CD14-positive monocyte (primary cell): ENCODE data around the gene DPH6. TPM values are rescaled to one million over a fixed set of nuclear protein-coding genes. Genes with fewer than 3 reads are reported as not detected.
A peak's percentile ranks its signal among the peaks of the same experiment; 100 is the strongest.

Experiments
- DNase-seq, 3 donors: peaks; one replicate each; pipeline ENCODE4 v3.0.0-alpha.2; 2011 to 2022
- H2AFZ ChIP-seq: 2 replicates; pipeline ENCODE4 v1.6.0; 2012; ENCODE audit warnings: mild to moderate bottlenecking, low read depth, low read length, inconsistent platforms; ENCODE audit not compliant: insufficient read depth, poor library complexity, severe bottlenecking
- H3K27ac ChIP-seq, 2 donors: 1 replicate in 1 of 2; 2 replicates in 1 of 2; pipeline ENCODE4 v1.5.1; 2012 to 2013; ENCODE audit warnings: low read length in 2 of 2, control low read depth in 1 of 2, inconsistent platforms in 1 of 2, low read depth in 1 of 2, mild to moderate bottlenecking in 1 of 2
- H3K27me3 ChIP-seq, 2 donors: one replicate each; pipeline versions ENCODE4 v1.6.0 to v1.6.1; 2011 to 2013; ENCODE audit warnings: low read length in 2 of 2; ENCODE audit not compliant: control insufficient read depth in 2 of 2, insufficient read depth in 2 of 2
- H3K36me3 ChIP-seq, 2 donors: replicated peaks in 1 of 2; 1 replicate in 1 of 2; 2 replicates in 1 of 2; pipeline versions ENCODE4 v1.5.1 to v1.6.1; 2012 to 2013; ENCODE audit warnings: low read length in 2 of 2, control low read depth in 1 of 2, inconsistent platforms in 1 of 2, mild to moderate bottlenecking in 1 of 2; ENCODE audit not compliant: insufficient read depth in 2 of 2, control insufficient read depth in 1 of 2
- H3K4me1 ChIP-seq, 2 donors: 1 replicate in 1 of 2; 2 replicates in 1 of 2; pipeline versions ENCODE4 v1.5.1 to v1.6.1; 2012 to 2013; ENCODE audit warnings: low read length in 2 of 2, control low read depth in 1 of 2, inconsistent platforms in 1 of 2, mild to moderate bottlenecking in 1 of 2, moderate library complexity in 1 of 2; ENCODE audit not compliant: insufficient read depth in 2 of 2, control insufficient read depth in 1 of 2
- H3K4me2 ChIP-seq: replicated peaks from 2 replicates; pipeline ENCODE3; 2012; ENCODE audit warnings: low read length, moderate library complexity, mild to moderate bottlenecking; ENCODE audit not compliant: poor library complexity, severe bottlenecking; ENCODE audit errors: extremely low read depth
- H3K4me3 ChIP-seq, 3 experiments: fragments of 200-600 bp in 1 of 3; sonication (generic) in 1 of 3; replicated peaks in 1 of 3; 1 replicate in 2 of 3; 2 replicates in 1 of 3; pipeline ENCODE4 v1.5.1; 2011 to 2013; ENCODE audit warnings: low read length in 3 of 3, mild to moderate bottlenecking in 3 of 3, control low read depth in 2 of 3, low read depth in 2 of 3, inconsistent platforms in 1 of 3, moderate library complexity in 1 of 3
- H3K79me2 ChIP-seq: 2 replicates; pipeline ENCODE4 v1.6.0; 2012; ENCODE audit warnings: mild to moderate bottlenecking, control low read depth, inconsistent platforms, low read length, moderate library complexity; ENCODE audit not compliant: insufficient read depth
- H3K9ac ChIP-seq: 2 replicates; pipeline ENCODE4 v1.6.0; 2017; ENCODE audit warnings: low read length, mild to moderate bottlenecking; ENCODE audit not compliant: insufficient read depth, poor library complexity, severe bottlenecking
- H3K9me3 ChIP-seq, 2 donors: replicated peaks in 1 of 2; 1 replicate in 1 of 2; 2 replicates in 1 of 2; pipeline versions ENCODE4 v1.5.1 to v1.6.1; 2012 to 2013; ENCODE audit warnings: low read length in 2 of 2, control low read depth in 1 of 2; ENCODE audit not compliant: control insufficient read depth in 1 of 2, insufficient read depth in 1 of 2
- H4K20me1 ChIP-seq: 2 replicates; pipeline ENCODE4 v1.6.0; 2012; ENCODE audit warnings: mild to moderate bottlenecking, low read length, control low read depth, moderate library complexity; ENCODE audit not compliant: insufficient read depth
- H3K27ac Mint-ChIP-seq, 7 donors: one replicate each; pipeline ENCODE4 v1.8.0; 2020; ENCODE audit warnings: mild to moderate bottlenecking in 7 of 7, mixed read lengths in 7 of 7, moderate library complexity in 6 of 7, inconsistent platforms in 2 of 7
- H3K27me3 Mint-ChIP-seq, 3 donors: one replicate each; pipeline ENCODE4 v1.8.0; 2021 to 2022; ENCODE audit warnings: low read depth in 3 of 3, mild to moderate bottlenecking in 3 of 3, mixed read lengths in 3 of 3, moderate library complexity in 3 of 3, inconsistent platforms in 1 of 3
- H3K36me3 Mint-ChIP-seq, 2 donors: one replicate each; pipeline ENCODE4 v1.8.0; 2020; ENCODE audit warnings: mixed read lengths in 2 of 2, inconsistent platforms in 1 of 2, mild to moderate bottlenecking in 1 of 2
- H3K4me1 Mint-ChIP-seq: one replicate; pipeline ENCODE4 v1.8.0; 2020; ENCODE audit warnings: mild to moderate bottlenecking, mixed read lengths
- H3K4me3 Mint-ChIP-seq, 2 donors: one replicate each; pipeline ENCODE4 v1.8.0; 2020; ENCODE audit warnings: mild to moderate bottlenecking in 2 of 2, mixed read lengths in 2 of 2, moderate library complexity in 1 of 2
- H3K9me3 Mint-ChIP-seq, 7 donors: one replicate each; pipeline ENCODE4 v1.8.0; 2020 to 2022; ENCODE audit warnings: mixed read lengths in 7 of 7, mild to moderate bottlenecking in 6 of 7, moderate library complexity in 6 of 7, inconsistent platforms in 2 of 7
- CTCF ChIP-seq: fragments of 200-600 bp; IDR thresholded peaks from one replicate; pipeline ENCODE4 v1.8.0; 2022; ENCODE audit warnings: antibody characterized with exemption, mild to moderate bottlenecking
- WGBS: methylation state at CpG from one replicate; pipeline ENCODE4 v1.1.5; 2013; ENCODE audit warnings: missing lambda C conversion rate; ENCODE audit not compliant: insufficient coverage; 5-methylcytosine and 5-hydroxymethylcytosine counted together
- intact Hi-C, 2 donors: fragments of 100-400 bp; cut with micrococcal nuclease; formaldehyde crosslinking; loops; one replicate each; pipeline versions ENCODE4 v1.15.0 to v1.15.1; 2023
- polyA plus RNA-seq, 3 donors: library from polyadenylated mRNA; depleted of rRNA in 1 of 3; unstranded in 2 of 3; stranded (reverse) in 1 of 3; fragments of 300-500 nt in 2 of 3; fragments of >200 nt in 1 of 3; fragmentation: Illumina TruSeq in 2 of 3; gene quantifications; 1 replicate in 2 of 3; 2 replicates in 1 of 3; pipeline ENCODE4 v1.2.3, GENCODE V29; 2012 to 2021

DPH6 gene
- polyA plus RNA-seq, 3 donors, result 7.6 to 18.2 (median 13.6) TPM

GRCh38 chr15:35506272-35506870, 39.6 kb downstream of the DPH6 start:
- peaks cover 0 to 2% of the 10 kb centered on the region in 2 donors for H3K36me3 Mint-ChIP-seq
- no peaks in the 10 kb centered on the region for H3K9me3 ChIP-seq
- no peak overlapping the region for H3K27ac ChIP-seq
- no peaks in the 10 kb centered on the region for H3K79me2 ChIP-seq
- no peaks in the 10 kb centered on the region for H3K9me3 Mint-ChIP-seq
- peaks cover 3 to 10% of the 10 kb centered on the region in 2 donors for H3K4me1 ChIP-seq
- H3K4me3 ChIP-seq, result no peak overlapping the region
- H2AFZ ChIP-seq, result no peak overlapping the region
- H3K4me1 Mint-ChIP-seq, result peaks cover 9% of the 10 kb centered on the region
- intact Hi-C loops, result no loop called here
- H3K4me2 ChIP-seq, result no peak overlapping the region
- no peak overlapping the region for H3K4me3 Mint-ChIP-seq
- DNase-seq, result no peak
- no peaks in the 10 kb centered on the region for H3K27me3 ChIP-seq
- H3K36me3 ChIP-seq, result no peaks in the 10 kb centered on the region
- no peak for TF ChIP-seq CTCF
- no peaks in the 10 kb centered on the region for H3K27me3 Mint-ChIP-seq
- no peaks in the 10 kb centered on the region for H4K20me1 ChIP-seq
- H3K9ac ChIP-seq, result no peak overlapping the region
- WGBS, result no CpG with 5 or more reads among the region's 5 CpGs
- peak overlapping the region in 1 of 7 donors; percentile 33 for H3K27ac Mint-ChIP-seq

GRCh38 chr15:35505809-35506208, 40.2 kb downstream of the DPH6 start:
- intact Hi-C loops, result no loop called here
- Histone ChIP-seq H3K9ac (no peak overlapping the region), H4K20me1 (no peaks in the 10 kb centered on the region), H3K79me2 (no peaks in the 10 kb centered on the region), H2AFZ (no peak overlapping the region), H3K4me3 (no peak overlapping the region), H3K27ac (peak overlapping the region in 1 of 2 donors; percentile 21), H3K4me2 (no peak overlapping the region), H3K27me3 (no peaks in the 10 kb centered on the region), H3K4me1 (peaks cover 3 to 10% of the 10 kb centered on the region in 2 donors), H3K36me3 (no peaks in the 10 kb centered on the region), H3K9me3 (no peaks in the 10 kb centered on the region)
- H3K27ac Mint-ChIP-seq, result peak overlapping the region in 1 of 7 donors; percentile 33
- no peak overlapping the region for H3K4me3 Mint-ChIP-seq
- no peaks in the 10 kb centered on the region for H3K27me3 Mint-ChIP-seq
- no peaks in the 10 kb centered on the region for H3K9me3 Mint-ChIP-seq
- H3K4me1 Mint-ChIP-seq, result peaks cover 9% of the 10 kb centered on the region
- no peak for TF ChIP-seq CTCF
- peaks cover 0 to 2% of the 10 kb centered on the region in 2 donors for H3K36me3 Mint-ChIP-seq
- peak in 1 of 3 donors; percentile 3 for DNase-seq
